Activated effector memory CD4-positive, alpha-beta T cell treated with anti-CD3 and anti-CD28 coated beads, Interleukin-2, amount 50 U/mL, for 16 hours (primary cell): ENCODE results near the gene CAPN15.

Experiments used
- DNase-seq: peaks from one replicate; pipeline ENCODE4 v3.0.0-alpha.2; 2020

CAPN15 gene

GRCh38 chr16:526181-527014, 1.1 kb upstream of the CAPN15 start:
- DNase-seq = no peak

DNA sequence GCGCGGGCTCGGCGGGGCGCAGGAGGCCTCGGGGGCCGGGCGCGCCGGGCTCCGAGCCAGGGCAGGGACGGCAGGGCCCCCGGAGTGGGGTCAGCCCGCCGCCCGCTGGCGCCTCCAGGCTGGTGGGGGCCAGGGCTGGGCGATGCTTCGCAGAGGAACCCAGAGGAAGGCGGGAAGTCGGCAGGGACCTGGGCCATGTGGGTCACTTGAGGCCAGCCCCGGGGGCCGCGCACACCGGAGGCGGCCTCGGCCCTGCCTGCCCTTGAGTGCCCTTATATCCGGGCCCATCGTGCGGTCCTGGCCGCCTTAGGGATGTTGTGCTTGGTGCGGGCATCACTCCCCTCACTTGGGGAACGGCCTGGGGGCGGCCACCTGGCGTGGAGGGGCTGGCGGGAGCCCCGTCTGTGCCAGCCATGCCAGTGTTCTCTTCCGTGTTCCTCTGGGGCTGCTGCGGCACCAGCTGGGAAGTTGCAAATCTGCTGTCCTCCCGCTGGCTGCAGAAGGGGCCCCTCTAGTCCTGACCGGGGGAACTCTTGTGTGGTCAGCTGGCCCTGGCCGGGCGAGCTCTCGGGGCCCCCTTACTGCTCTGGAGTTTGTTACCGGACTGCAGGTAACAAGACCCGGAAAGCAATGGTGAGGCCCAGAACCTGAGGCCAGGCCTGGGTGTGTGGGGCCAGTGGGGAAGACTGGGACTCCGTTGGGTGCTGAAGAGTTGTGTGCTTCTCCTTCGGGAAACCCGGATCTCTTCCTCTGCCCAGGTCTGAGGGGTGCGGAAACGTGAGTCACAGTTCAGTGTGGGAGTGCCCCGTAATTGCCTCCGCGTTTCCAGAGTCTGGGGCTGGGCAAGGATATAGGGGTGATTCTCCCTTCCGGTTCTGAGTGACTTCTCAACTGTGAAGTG, 849 bp downstream of the CAPN15 start:
- DNase-seq = peak; percentile 82

DNA sequence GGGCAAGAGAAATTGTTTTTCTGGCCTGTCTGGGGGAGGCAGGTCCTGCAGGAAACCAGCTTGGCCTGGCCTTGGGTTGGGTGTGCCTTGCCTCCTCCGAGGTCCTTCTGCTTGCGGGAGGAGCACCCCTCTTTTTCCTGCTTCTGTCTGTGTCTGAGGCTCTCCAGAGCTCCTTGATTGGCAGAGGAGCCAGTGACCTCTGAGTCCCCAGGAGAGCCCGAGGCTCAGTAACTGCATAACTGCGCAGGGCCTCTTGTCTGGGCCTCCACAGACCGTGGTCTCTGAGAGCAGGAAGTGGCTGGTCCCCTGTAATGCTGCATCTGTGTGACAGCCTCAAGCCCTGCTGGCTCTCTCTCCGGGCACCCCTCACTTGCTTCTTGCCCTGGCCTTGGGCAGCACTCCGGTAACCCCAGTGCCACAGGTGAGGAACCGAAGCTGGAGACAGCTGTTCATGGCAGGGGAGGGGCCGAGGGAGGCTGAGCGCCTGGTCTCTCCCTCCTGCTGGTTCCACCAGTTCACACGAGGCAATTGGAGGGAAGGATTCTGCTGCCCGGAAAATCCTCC, 1.6 kb downstream of the CAPN15 start:
- DNase-seq = no peak

DNA sequence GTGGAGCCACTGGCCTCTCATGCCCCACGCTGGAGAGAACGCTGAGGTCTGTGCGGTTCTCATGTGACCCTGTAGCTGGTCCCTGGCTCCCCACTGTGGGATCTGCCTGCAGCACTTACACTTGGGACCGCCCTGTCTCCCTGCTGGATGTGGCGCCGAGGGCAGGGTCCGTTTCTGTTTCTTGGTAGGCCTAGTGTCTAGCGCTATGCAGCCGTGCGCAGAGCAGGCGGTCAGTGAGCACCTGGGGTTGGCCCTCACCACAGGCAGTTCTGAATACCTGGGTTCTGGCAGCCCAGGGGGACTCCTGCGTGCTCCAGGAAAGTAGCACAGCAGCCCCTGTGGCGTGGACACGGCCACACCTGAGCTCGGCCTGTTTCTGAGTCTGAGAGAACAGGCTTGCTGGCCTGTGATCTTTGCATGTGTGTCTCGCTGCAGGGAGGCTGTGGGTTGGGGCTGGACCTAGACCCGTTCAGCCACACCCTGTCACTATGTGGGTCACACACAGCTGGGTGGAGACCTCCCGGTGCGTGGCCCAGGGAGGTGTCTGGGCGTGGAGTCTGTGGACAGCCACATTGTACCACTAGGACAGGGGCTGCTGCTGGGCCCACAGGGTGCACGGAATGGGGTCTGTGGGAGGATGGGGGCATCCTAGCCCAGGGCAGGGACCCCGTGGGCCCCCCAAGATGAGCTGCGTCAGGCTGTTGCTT, 2.8 kb downstream of the CAPN15 start:
- DNase-seq = no peak

- no peak for DNase-seq
These were observed 4.1 kb downstream of the CAPN15 start for GRCh38 chr16:531494-532125.

DNA sequence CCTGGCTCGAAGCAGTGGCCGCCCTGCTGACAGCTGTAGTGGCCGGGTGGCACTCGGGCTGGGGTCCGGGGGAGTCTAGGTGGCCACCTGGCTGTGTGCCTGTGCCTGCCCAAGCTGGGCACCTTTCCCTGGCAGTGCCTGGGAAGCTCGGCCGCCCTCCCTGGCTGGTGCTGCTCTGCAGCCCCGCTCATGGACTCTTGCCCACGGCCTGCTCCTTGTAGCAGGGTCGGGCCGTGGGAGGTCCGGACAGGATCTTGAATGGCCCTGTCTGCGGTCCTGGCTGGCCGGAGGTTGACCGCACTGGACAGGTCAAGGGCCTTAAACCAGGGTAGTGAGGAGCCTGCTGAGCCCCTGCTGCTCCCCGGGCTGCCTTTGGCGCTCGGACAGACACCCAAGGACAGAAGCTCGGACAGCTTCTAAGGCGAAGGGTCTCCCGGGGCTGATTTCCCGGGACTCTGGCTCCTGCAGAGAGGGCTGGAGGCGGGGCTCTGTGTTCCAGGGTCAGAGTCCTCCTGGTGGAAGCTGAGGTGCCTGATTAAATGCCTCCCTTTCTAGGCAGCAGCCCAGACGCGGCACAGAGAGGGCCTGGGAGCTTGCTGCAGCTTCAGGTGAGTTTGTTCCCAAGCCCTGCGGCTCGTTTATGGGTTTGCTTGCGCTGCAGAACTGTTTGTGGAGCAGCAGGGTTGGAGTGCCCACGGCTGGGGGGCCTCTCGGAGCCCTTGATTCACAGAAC, 6.0 kb downstream of the CAPN15 start:
- DNase-seq = no peak

- DNase-seq = no peak
These were observed 6.6 kb downstream of the CAPN15 start for GRCh38 chr16:534135-534534.

DNA sequence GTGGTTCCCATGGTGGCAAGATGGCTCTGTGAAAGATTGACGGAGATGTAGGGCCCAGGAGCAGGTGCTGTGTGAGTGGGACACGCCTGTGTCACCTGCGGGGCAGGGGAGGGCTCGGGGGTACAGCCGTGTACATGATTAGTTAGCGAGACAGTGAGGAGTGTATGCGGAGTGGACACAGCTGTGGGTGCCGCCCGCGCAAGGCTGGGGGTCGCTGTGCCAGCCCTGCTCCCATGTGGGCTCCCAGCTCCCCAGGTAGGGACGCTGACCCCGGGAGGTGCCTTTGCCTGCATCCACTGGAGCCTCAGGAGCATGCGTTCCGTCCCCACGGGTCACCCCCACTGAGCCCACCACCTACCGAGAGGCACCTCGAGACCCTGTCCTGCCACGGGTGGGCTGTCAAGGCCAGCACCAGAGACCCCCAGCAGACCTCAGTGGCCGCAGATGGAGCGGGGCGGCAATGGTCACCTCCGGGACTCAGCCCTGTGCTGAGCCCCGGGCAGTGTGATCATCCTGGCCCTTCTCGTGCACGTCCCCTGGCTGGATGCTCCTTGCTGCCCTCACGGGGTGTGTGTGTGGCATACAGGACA, 7.4 kb downstream of the CAPN15 start:
- no peak for DNase-seq

- no peak for DNase-seq
These were observed 8.2 kb downstream of the CAPN15 start for GRCh38 chr16:535446-536405.

GRCh38 chr16:536746-537145, 9.2 kb downstream of the CAPN15 start:
- no peak for DNase-seq

GRCh38 chr16:537415-538335, 10.2 kb downstream of the CAPN15 start:
- DNase-seq = no peak

DNA sequence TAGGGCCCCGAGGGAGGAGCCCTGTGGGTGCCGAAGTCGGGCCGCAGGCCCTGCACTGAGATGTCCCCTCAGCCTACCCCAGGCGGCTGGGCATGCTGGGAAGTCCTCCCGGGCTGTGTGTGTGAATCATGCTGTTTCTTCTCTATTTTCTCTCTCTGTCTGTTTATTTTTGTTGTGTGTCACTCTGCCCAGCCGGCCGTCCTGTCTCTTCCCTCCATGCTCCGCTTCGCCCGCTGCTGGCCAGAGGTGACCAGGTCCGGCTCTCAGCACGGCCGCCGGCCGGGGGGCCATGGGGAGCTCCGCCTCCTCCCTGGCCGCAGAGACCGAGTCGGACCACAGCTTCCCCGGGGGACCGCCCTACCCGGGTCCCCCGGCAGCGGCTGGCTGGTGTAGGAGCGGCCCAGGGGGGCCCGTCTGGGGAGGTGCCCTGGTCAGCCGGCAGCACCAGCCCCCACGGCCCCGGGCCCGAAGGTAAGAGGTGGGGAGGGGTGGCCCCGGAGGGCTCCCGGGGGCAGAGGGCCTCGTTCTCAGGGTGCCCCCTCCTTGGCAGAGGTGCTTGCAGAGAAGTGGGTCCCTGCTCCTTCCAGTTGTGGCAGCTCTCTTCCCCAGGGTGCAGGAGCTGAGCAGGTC, 12.5 kb downstream of the CAPN15 start:
- no peak for DNase-seq

DNA sequence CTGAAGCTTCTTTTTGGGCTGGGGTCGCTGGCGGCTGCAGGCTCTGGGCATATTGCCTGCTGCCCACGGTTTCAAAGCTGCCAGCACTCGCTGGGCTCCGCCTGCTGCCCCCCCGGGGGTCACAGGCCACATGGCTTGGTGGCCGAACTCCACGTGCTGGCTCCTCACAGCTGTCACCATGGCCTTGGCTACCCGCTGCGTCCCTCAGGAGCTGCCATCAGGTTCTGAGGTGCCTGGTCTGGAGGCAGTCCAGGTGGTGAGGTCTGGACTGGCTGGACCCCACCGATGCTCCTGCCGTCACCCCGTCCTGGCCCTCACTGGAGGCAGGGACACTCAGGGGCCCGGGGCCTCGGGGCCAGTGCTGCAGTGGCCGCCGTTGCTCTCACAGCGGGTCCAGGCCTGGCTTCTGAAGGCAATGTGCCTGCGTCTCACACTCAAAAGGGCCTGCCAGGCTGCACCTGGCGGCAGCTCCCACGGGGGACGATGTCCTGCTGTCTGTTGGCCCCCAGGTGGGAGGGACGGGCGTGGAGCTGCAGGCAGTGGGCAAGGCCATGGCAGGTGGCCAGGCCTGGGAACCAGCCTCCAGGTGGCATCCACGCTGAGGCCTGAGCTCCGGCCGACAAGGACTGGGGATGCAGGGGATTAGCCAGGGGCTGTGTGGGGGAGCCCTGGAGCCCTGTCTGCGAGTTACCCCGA, 13.3 kb downstream of the CAPN15 start:
- DNase-seq = no peak

- DNase-seq = no peak
These were observed 16.0 kb downstream of the CAPN15 start for GRCh38 chr16:543301-544164.

GRCh38 chr16:544517-544916, 17.0 kb downstream of the CAPN15 start:
- DNase-seq = no peak

DNA sequence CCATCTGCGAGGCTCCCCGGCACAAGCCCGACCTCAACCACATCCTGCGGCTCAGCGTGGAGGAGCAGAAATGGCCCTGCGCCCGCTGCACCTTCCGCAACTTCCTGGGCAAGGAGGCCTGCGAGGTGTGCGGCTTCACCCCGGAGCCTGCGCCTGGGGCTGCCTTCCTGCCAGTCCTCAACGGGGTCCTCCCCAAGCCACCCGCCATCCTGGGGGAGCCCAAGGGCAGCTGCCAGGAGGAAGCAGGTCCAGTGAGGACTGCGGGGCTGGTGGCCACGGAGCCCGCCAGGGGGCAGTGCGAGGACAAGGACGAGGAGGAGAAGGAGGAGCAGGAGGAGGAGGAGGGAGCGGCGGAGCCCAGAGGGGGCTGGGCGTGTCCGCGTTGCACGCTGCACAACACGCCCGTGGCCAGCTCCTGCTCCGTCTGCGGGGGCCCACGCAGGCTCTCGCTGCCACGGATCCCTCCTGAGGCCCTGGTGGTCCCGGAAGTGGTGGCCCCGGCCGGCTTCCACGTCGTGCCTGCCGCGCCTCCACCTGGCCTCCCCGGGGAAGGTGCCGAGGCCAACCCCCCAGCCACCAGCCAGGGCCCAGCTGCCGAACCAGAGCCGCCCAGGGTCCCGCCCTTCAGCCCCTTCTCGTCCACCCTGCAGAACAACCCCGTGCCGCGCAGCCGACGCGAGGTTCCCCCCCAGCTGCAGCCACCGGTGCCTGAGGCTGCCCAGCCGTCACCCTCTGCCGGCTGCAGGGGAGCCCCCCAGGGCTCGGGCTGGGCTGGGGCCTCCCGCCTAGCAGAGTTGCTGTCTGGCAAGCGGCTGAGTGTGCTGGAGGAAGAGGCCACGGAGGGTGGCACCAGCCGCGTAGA, 19.6 kb downstream of the CAPN15 start:
- DNase-seq = peak; percentile 85
